ENCODE measurements around the gene EFS.
"Not testable (repeated sequence)": the region's sequence is repeated elsewhere in the genome, so short reads cannot be mapped to it uniquely, and the experiment has no call there.

The EFS gene

DNA sequence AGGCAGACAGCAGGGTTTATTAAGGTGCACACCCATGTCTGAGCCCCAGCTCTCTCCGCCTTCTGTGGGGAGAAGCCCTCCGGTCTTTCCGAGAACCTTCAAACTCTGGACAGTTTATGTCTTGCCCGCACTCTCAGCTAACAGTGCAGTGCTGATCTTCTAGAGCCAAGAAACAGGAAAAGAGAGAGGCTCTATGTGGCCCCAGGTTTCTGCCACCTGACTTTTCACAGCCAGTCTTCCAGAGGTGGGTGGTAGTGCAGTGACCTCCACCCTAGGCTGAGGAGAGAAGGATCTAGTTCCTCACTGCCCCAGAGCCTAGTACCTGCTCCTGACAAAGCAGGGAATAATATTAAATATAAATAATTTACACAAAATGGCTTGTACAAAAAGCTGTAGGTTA is 8.3 kb downstream of the EFS start:
- no peak for DNase-seq

DNA sequence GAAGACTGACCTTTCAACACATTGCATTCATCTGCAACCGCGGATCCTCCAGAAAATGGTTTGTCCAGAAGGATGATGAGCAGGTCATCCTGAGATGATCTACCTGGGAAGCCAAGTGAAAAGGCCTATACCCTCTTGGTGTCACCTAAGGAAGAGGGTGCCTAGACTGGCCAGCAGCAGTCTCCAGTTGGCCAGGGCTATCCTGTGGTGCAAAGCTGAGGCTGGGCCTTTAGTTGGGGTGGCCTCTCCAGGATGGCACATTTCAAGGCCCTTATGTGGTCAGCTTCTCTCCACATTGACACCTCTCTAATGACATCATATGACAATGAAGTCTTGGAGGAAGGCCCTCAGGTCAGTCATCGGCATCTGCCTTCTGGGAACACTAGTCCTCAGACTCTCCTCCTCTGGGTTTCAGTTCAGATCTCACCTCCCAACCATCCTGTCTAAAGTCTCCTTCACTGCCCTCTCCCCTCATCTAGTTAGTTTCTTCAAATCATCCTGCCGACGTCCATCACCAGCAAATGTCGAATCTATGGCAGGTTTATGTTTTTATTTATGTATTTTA is 9.0 kb downstream of the EFS start:
- no peak for DNase-seq

- DNase-seq: no peak
These were observed 10.0 kb downstream of the EFS start for GRCh38 chr14:23354990-23355389.

DNA sequence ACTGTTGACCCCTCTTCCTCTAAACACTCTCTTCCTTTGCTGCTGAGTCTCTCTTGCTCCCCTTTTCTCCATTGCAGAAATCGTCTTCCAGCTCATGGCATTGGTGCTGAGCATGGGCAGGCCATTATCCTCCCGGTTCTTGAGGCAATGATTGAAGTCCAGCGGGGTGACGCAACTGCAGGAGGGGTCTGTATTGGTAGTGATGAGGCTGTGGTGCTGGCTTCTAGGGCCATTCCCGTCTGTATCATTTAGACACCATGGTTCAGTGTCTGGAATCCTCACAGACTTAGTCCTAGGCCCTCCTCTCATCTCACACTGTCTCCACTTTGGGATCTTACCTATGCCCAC is 11.6 kb downstream of the EFS start:
- DNase-seq: no peak

DNA sequence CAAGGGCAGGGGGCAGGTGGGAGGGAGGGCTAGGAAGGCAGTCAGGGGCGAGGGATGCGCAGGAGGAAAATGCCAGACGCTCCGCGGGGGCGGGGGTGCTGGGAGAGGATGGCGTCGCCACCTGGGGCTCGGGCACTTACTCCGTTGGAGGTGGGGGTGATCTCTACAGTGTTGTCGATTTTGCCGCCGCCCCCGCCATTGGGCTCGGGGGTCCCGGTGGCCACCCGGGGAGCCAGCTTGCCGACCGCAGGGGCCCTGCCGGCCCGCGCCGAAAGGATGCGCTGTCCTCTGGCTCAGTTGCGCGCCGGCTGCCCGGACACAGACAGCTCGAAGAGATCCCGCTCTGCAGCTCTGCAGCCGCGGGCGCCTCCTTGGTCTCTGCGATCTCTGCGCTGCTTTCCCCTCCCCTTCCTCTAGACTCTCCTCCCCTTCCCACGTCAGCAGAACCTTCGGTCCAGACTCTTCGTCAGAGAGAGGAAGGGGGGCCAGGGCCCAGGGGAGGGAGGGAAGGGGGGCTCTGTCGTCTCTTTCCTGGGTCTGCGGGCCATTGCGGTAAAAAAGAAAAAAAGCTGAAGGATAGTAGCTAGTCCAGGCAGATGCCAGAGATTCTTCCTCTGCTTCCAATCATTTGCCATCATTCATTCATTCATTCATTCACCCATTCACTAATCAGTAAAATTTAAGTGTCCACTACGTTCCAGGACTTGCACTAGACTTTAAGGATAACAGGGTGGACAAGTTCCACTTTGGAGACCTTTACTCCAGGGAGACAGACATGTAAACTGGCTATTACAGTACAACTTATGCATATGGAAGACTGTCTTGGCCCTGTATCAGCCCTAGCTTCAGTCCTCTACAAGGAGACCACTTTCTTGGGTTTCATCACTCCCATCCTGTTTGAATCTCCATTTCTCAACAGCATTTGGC is 12.2 kb downstream of the EFS start, which contains the start of gene SLC22A17:
TSS of gene SLC22A17 (minus strand) at position 382 of the 927 bp plus-strand sequence.
- peak; percentile 65 for DNase-seq

DNA sequence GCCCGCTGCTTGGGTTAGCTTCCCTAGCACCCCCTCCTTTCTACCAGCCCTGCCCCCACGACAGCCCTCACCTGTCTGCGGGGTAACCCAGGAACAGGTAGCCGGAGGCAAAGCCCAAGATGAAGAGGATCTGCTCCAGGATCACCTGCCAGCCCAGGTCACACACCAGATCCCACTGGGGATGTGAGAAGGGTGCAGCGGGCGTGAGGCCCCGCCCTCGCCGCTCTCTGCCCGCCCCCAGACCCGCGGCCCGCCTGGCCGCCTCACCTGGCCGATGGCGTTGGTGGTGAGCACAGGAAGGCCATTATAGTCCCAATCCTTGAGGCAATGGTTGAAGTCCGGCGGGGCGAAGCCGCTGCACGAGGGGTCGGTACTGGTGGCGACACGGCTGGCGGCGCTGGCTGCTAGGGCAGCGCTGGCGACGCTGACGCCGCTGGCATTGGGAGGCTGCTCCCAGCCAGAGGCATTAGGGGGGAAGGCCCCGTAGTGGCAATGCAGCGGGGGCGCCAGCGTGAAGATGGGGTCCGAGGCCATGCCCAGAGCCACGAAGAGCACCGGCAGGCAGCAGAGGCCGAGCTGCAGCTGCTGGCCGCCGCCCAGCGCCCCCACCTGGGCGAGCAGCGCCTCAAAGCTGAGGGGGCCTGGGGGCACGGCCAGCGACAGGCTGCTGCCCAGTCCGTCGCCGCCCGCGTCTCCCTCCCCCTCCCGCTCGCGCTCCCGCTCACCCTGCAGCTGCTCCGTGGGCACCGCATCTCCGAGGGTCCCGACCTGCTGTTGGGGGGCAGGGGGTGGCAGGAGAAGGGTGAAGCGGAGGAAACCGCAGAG is 13.1 kb downstream of the EFS start:
- DNase-seq: no peak

DNA sequence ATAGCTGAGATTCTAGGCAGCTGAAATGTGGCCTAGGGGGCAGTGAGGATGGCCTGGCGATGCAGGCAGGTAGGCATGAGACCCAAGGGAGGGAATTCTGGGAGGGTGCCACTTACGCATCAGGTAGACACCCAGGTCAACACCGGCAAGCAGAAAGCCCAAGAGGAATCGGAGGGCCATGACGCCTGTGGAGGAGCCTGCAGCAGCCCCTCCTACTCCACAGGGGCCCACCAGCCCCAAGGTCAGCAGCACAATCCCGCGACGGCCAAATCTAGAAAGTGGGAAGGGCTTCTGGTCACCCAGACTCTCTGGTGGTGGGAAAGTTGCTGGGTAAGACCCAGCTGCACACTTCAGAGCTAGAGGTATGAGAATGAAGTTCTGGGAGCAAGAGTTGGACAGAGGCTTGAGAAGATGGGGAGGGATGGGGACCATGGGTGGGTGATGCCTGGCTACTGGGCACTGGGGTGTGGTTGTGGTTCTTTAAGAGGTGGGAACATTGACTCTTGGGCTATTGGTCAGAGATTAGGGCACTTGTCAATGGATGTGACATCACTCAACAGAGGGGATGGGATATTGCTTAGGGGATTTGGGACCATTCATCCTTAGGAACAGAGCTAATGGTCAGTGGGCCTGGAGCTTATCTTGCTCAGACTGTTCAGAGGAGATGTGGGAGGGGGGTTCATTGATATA is 15.7 kb downstream of the EFS start:
- no peak for DNase-seq

GRCh38 chr14:23348297-23348655 is 16.7 kb downstream of the EFS start:
- DNase-seq: no peak

DNA sequence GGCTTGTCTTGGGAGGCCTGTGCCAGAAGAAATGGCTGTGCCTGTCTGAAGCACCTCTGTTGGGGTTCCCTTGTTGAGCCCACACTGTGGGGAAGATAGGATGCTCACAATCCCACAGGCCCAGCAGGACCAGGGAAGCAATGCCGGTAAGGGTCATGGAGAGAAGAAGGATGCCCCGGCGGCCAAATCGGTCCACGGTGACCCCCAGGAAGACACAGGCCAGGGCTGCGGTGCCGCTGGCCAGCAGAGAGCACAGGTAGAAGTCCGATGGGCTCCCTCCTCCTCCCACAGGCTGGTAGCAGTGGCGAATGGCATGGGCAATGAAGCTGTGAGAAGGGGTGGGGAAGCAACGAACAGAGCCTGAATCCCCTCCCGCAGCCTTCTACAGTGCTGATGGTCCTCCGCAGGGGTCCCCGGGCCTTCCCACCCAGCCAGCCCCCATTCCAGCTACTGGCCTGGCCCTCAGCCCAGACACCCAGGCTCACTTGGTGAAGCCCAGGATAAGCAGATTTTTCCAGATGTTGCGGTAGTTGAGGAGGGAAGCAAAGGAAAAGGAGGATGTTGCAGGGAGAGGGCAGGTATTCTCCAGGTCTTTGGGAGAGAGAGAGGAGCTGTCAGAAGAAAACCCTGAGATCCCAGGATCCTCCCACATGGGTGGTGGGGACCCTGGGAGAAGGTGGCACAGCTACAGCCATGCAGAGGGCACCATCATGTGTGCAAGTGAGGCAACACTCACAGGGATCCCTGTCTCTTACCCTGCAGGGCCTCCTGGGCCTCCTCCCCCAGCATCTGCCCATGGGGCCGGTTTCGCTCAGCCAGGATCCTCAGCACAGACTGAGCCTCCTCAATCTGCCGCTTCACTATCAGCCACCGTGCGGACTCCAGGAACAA is 17.3 kb downstream of the EFS start:
- no peak for DNase-seq

DNA sequence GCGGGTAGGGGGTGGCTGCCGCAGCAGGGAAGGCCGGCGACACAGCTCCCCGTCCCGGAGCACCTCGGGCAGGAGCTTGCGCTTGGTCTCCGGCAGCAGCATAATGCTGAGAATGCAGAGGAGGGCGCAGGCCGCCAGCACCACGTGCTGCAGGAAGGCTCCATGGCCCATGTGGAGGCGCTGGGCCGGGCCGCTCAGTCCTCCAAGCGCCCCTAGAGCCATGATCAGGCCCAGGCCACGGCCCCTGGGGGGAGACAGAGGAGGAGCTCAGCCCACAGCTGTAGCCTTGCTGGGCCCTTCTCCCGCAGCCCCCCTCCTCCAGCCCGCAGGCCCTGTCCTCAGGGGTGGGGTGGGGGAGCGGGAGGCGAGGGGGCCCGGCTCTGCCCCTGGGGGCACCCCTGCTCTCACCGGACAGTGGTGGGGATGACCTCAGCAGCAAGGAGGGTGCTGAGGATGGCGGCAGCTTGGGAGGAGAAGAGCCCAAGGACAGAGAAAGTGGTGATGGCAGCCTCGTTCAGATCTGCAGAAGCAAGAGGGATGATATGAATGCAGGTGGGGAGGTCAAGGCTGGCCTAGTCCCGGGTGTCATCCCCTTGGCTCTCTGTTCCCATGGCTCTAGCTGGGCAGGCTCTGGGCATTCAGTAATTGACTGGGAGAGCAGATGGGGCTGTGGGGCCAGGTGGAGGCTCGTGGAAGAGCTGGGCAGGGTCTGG is 18.1 kb downstream of the EFS start:
- no peak for DNase-seq

- DNase-seq: no peak
These were observed 18.8 kb downstream of the EFS start for GRCh38 chr14:23345987-23346692.

DNA sequence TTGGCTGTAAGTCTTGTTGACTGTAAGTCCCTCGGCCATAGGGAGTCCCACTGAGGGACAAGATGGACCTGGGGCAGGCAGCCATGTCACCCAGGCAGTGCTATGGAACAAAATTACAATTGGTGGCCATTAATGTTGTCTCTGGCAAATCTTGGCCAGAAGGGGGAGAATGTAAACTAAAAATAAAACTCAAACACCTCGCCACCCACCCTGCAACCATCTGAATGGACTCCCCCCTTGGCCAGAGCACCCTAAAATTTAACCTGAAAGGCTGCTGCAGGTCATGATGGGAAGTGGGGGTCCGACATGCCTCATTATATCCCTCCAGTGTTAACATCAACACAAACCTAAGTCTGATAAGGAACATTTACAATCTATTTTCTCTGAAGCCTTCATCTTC is 20.5 kb downstream of the EFS start:
- DNase-seq: no peak

GRCh38 chr14:23339506-23340268 is 25.3 kb downstream of the EFS start:
- no peak for DNase-seq

GRCh38 chr14:23335623-23336022 is 29.3 kb downstream of the EFS start:
- no peak for DNase-seq

GRCh38 chr14:23327947-23328744 is 36.8 kb downstream of the EFS start:
- peak; percentile 79 for DNase-seq

- DNase-seq: no peak
These were observed 38.3 kb downstream of the EFS start for GRCh38 chr14:23326491-23327332.

DNA sequence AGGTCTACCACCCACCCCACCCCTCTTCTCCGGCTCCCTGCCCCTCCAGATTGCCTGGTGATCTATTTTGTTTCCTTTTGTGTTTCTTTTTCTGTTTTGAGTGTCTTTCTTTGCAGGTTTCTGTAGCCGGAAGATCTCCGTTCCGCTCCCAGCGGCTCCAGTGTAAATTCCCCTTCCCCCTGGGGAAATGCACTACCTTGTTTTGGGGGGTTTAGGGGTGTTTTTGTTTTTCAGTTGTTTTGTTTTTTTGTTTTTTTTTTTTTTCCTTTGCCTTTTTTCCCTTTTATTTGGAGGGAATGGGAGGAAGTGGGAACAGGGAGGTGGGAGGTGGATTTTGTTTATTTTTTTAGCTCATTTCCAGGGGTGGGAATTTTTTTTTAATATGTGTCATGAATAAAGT is 39.2 kb downstream of the EFS start:
- DNase-seq: not testable (repeated sequence)

DNA sequence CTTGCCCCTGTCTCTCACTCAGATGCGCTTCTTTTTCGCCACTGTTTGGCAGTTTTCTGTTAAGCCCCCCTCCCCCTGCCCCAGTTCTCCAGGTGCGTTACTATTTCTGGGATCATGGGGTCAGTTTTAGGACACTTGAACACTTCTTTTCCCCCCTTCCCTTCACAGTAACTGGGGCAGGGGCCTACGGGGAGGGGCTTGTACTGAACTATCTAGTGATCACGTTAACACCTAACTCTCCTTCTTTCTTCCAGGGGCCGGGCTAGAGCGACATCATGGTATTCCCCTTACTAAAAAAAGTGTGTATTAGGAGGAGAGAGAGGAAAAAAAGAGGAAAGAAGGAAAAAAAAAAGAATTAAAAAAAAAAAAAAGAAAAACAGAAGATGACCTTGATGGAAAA is 40.0 kb downstream of the EFS start:
- DNase-seq: no peak

Measured in CD4-positive, alpha-beta T cell treated with Interleukin-17A for 1 hour (primary cell).